Chondrocyte (in vitro differentiated cells): ENCODE results near the gene PRDM5. TPM values are rescaled to one million over a fixed set of nuclear protein-coding genes. Genes with fewer than 3 reads are reported as not detected.

Source experiments
- DNase-seq: peaks from one replicate; pipeline ENCODE4 v3.0.0; 2021; ENCODE audit warnings: mixed read lengths, low spot score
- H3K27ac Mint-ChIP-seq: one replicate; pipeline ENCODE4 v1.8.0; 2021; ENCODE audit warnings: mild to moderate bottlenecking, moderate library complexity, mixed read lengths; ENCODE audit not compliant: unreplicated experiment
- H3K27me3 Mint-ChIP-seq: 2 replicates; pipeline ENCODE4 v1.8.0; 2021; ENCODE audit warnings: low read depth, mixed read lengths
- H3K36me3 Mint-ChIP-seq: 2 replicates; pipeline ENCODE4 v1.8.0; 2021; ENCODE audit warnings: low read depth, mixed read lengths
- H3K4me1 Mint-ChIP-seq: 2 replicates; pipeline ENCODE4 v1.8.0; 2021; ENCODE audit warnings: low read depth, mild to moderate bottlenecking, mixed read lengths
- H3K4me3 Mint-ChIP-seq: one replicate; pipeline ENCODE4 v1.8.0; 2021; ENCODE audit warnings: mild to moderate bottlenecking, moderate library complexity, mixed read lengths; ENCODE audit not compliant: unreplicated experiment
- H3K9me3 Mint-ChIP-seq: 2 replicates; pipeline ENCODE4 v1.8.0; 2021; ENCODE audit warnings: low read depth, mixed read lengths
- CTCF ChIP-seq: fragments of 200-600 bp; sonication (generic); IDR thresholded peaks from 2 replicates; pipeline ENCODE4 v1.5.0; 2021; ENCODE audit warnings: antibody characterized with exemption, mild to moderate bottlenecking, moderate library complexity
- total RNA-seq: library from RNA; stranded (reverse); gene quantifications from 3 replicates; pipeline ENCODE4 v1.2.1, GENCODE V29; 2021

Gene PRDM5
- total RNA-seq, 1 donor from 2014 or later = 9.3 TPM

- H3K27ac Mint-ChIP-seq = no peak overlapping the region
- H3K4me1 Mint-ChIP-seq = peaks cover 22% of the 10 kb centered on the region
- TF ChIP-seq CTCF = peak; percentile 49
- no peaks in the 10 kb centered on the region for H3K27me3 Mint-ChIP-seq
- no peaks in the 10 kb centered on the region for H3K9me3 Mint-ChIP-seq
- no peak for DNase-seq
- H3K36me3 Mint-ChIP-seq = peaks cover 4% of the 10 kb centered on the region
- no peak overlapping the region for H3K4me3 Mint-ChIP-seq
Observed at GRCh38 chr4:120843849-120844527, 78.5 kb downstream of the PRDM5 start.

GRCh38 chr4:120842031-120842430 lies 80.5 kb downstream of the PRDM5 start:
- no peak for TF ChIP-seq CTCF
- H3K27ac Mint-ChIP-seq = peak overlapping the region; percentile 34
- DNase-seq = no peak

GRCh38 chr4:120841580-120841979 lies 80.9 kb downstream of the PRDM5 start:
- Mint-ChIP-seq H3K9me3 (no peaks in the 10 kb centered on the region), H3K4me1 (peaks cover 18% of the 10 kb centered on the region), H3K36me3 (no peaks in the 10 kb centered on the region), H3K4me3 (no peak overlapping the region), H3K27me3 (no peaks in the 10 kb centered on the region), H3K27ac (peak overlapping the region; percentile 34)
- no peak for DNase-seq
- TF ChIP-seq CTCF = no peak

More at GRCh38 chr4:120842031-120842430, 80.5 kb downstream of the PRDM5 start:
- Mint-ChIP-seq H3K27me3 (no peaks in the 10 kb centered on the region), H3K4me3 (no peak overlapping the region), H3K9me3 (no peaks in the 10 kb centered on the region), H3K36me3 (no peaks in the 10 kb centered on the region), H3K4me1 (peaks cover 18% of the 10 kb centered on the region)

GRCh38 chr4:120839974-120840751 lies 82.4 kb downstream of the PRDM5 start:
- Mint-ChIP-seq H3K27ac (no peak overlapping the region), H3K36me3 (no peaks in the 10 kb centered on the region), H3K27me3 (no peaks in the 10 kb centered on the region), H3K4me3 (no peak overlapping the region), H3K9me3 (no peaks in the 10 kb centered on the region), H3K4me1 (peaks cover 18% of the 10 kb centered on the region)
- TF ChIP-seq CTCF = no peak
- peak; percentile 86 for DNase-seq

- no peak overlapping the region for H3K27ac Mint-ChIP-seq
- peaks cover 18% of the 10 kb centered on the region for H3K4me1 Mint-ChIP-seq
- H3K4me3 Mint-ChIP-seq = no peak overlapping the region
- H3K9me3 Mint-ChIP-seq = peaks cover 7% of the 10 kb centered on the region
- no peaks in the 10 kb centered on the region for H3K27me3 Mint-ChIP-seq
- no peak for DNase-seq
- TF ChIP-seq CTCF = no peak
- peaks cover under 1% of the 10 kb centered on the region for H3K36me3 Mint-ChIP-seq
Observed at GRCh38 chr4:120839334-120839973, 83.1 kb downstream of the PRDM5 start.
